ENCODE data around the gene ANO1. TPM values are rescaled to one million over a fixed set of nuclear protein-coding genes. Genes with fewer than 3 reads are reported as not detected.

Gene ANO1
- total RNA-seq, 4 donors from 2014 or later: 25.3 to 107 (median 48.8) TPM

DNA sequence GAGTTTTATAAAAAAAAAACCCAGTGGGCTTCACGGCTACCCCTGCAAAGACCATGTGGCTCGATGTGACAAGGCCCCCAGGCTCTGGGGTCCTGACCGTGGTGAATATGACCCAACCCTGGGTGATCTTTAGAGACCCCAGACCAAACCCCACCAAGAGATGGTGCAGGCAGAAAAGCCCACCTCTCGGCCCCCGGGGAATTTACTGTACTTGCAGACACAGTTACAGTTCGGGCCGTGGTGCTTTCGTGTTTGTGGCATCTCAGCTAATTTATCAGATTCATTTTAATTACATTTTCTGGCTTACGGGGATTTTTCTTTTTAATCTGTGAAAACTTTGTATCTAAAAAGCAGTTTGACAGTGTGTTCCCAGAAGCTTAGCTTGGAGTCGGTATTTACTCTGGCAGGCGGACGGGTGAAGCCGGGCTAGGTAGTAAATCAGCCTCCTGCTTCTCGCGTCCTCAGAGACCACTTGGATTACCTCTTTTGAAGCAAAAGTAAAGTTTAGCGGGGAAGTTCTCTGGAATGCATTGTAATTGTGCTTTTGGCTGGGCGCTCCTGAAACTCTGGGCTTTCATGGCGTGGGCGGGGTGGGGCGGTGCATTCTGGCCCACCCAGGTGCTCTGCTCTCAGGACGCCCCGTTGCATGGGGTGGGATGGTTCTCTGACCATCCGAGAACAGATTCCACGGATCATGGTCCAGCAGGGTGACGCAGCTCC, 25.3 kb downstream of the ANO1 start:
- TF ChIP-seq CTCF (IDR thresholded peaks at IDR 0.05) (no peak), EP300 (IDR thresholded peaks at IDR 0.05) (no peak), POLR2AphosphoS5 (IDR thresholded peaks at IDR 0.05) (no peak), POLR2A (IDR thresholded peaks at IDR 0.05; ENCODE audit: low read depth) (no peak)
- Histone ChIP-seq H3K4me3 (no peak overlapping the region), H3K27ac (replicated peaks in 1 of 4) (no peak overlapping the region), H3K36me3 (no peaks in the 10 kb centered on the region), H3K27me3 (no peaks in the 10 kb centered on the region), H3K9me3 (no peaks in the 10 kb centered on the region), H3K4me1 (peaks cover 0 to 13% (median 10%) of the 10 kb centered on the region in 4 donors)
- intact Hi-C loops (cut with DNase I): no loop called here
- 87% methylated on average over 23 of the region's 25 CpGs for WGBS
- DNase-seq (ENCODE audit: extremely low spot score): no peak

GRCh38 chr11:70104419-70104818, 26.3 kb downstream of the ANO1 start:
- peaks cover 0 to 22% (median 10%) of the 10 kb centered on the region in 4 donors for H3K4me1 ChIP-seq
- H3K27ac ChIP-seq (replicated peaks in 1 of 4): peak overlapping the region in 1 of 4 donors; percentile 16

DNA sequence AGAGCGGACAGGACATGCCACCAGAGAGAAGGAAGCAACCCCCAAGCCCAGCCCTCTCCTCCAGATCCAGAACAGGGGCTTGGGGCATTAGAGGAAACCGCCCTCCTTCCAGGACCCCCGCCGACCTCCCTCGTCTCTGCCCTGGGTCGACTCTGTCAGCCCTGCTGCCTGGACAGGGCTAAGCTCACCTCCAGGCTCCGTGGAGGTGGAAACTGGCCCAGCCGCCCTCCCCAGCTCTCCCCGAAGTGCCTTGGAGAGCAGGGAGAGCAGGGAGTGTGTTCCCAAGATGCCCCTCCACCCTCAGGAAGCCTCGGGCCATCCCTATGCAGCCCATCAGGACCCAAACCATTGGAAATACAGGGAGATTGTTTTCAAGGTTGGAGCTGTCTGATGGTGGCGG, 26.8 kb downstream of the ANO1 start:
- no peak for DNase-seq (ENCODE audit: extremely low spot score)
- 93% methylated on average over 3 of the region's 11 CpGs for WGBS
- H3K4me1 ChIP-seq: peaks cover 0 to 22% (median 10%) of the 10 kb centered on the region in 4 donors
- TF ChIP-seq CTCF (IDR thresholded peaks at IDR 0.05): no peak
- no peak for TF ChIP-seq POLR2AphosphoS5 (IDR thresholded peaks at IDR 0.05)
- no peak for TF ChIP-seq EP300 (IDR thresholded peaks at IDR 0.05)
- TF ChIP-seq POLR2A (IDR thresholded peaks at IDR 0.05; ENCODE audit: low read depth): no peak
- intact Hi-C loops (cut with DNase I): no loop called here
- no peaks in the 10 kb centered on the region for H3K27me3 ChIP-seq
- H3K9me3 ChIP-seq: no peaks in the 10 kb centered on the region
- no peaks in the 10 kb centered on the region for H3K36me3 ChIP-seq
- H3K4me3 ChIP-seq: no peak overlapping the region
- peak overlapping the region in 1 of 4 donors; percentile 16 for H3K27ac ChIP-seq (replicated peaks in 1 of 4)

More at GRCh38 chr11:70104419-70104818, 26.3 kb downstream of the ANO1 start:
- H3K36me3 ChIP-seq: no peaks in the 10 kb centered on the region
- no peak overlapping the region for H3K4me3 ChIP-seq
- H3K27me3 ChIP-seq: no peaks in the 10 kb centered on the region
- intact Hi-C loops (cut with DNase I): no loop called here
- TF ChIP-seq POLR2A (IDR thresholded peaks at IDR 0.05; ENCODE audit: low read depth): no peak
- TF ChIP-seq POLR2AphosphoS5 (IDR thresholded peaks at IDR 0.05): no peak
- no peak for TF ChIP-seq EP300 (IDR thresholded peaks at IDR 0.05)
- no peak for TF ChIP-seq CTCF (IDR thresholded peaks at IDR 0.05)
- no peak for DNase-seq (ENCODE audit: extremely low spot score)
- 87% methylated on average over 3 of the region's 9 CpGs for WGBS
- no peaks in the 10 kb centered on the region for H3K9me3 ChIP-seq

DNA sequence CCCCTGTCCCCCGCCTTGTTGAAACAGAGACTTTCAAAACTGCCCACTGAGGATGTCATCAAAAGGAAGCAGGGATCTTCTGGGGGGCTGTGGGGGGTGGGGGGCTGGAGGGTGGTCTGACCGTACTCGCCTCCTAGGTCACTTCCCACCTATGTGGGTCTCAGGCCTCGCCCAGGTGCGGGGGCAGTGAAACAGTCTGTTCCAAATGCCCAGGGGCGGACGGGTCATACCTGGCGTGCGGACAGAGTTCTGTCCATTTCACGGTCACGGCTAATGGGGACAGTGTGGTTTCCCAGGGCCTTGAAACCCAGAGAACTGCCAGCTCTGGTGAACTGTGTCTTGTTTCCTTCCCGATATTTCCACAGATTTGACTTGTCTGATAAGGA, 27.2 kb downstream of the ANO1 start:
- intact Hi-C loops (cut with DNase I): no loop called here
- H3K27me3 ChIP-seq: no peaks in the 10 kb centered on the region
- WGBS: 94% methylated on average over 10 of the region's 12 CpGs
- peaks cover 0 to 22% (median 10%) of the 10 kb centered on the region in 4 donors for H3K4me1 ChIP-seq
- H3K36me3 ChIP-seq: no peaks in the 10 kb centered on the region
- no peaks in the 10 kb centered on the region for H3K9me3 ChIP-seq
- no peak overlapping the region for H3K4me3 ChIP-seq
- H3K27ac ChIP-seq (replicated peaks in 1 of 4): no peak overlapping the region
- TF ChIP-seq CTCF (IDR thresholded peaks at IDR 0.05) (no peak), POLR2A (IDR thresholded peaks at IDR 0.05; ENCODE audit: low read depth) (no peak)
- no peak for DNase-seq (ENCODE audit: extremely low spot score)

Data from esophagus muscularis mucosa (tissue), 4 donors.